GM12878 (cell line): ENCODE measurements around the gene ELMO3. TPM values are rescaled to one million over a fixed set of nuclear protein-coding genes. Genes with fewer than 3 reads are reported as not detected.

Source experiments
- ATAC-seq: fragments of 200-7000 bp; cut with Tn5 transposase; 3 replicates; pipeline ENCODE4 v1.9.1; 2020; ENCODE audit warnings: mild to moderate bottlenecking, moderate library complexity
- BruUV-seq: library from RNA; stranded (reverse); fragments of 400-500 nt; replicated peaks from 2 replicates; lab custom pipeline; 2021; lab: Mats Ljungman, UMichigan
- CTCF ChIA-PET: fragments of 300-600 bp; sonication (Branson Sonifier 250); formaldehyde crosslinking; extraction: SDS; loops from one replicate; lab custom pipeline; 2021; ENCODE audit warnings: inconsistent platforms; lab: Yijun Ruan, JAX
- POLR2A ChIA-PET: fragments of 350-600 bp; formaldehyde crosslinking; extraction: SDS; loops from one replicate; lab custom pipeline; 2021; ENCODE audit warnings: inconsistent platforms; lab: Charles Lee
- RAD21 ChIA-PET: fragments of 300-600 bp; sonication (Branson Sonifier 250); formaldehyde crosslinking; loops from one replicate; lab custom pipeline; 2023; ENCODE audit warnings: antibody characterized with exemption; ENCODE audit not compliant: unreplicated experiment; lab: Charles Lee
- SMC1A ChIA-PET: fragments of 300-600 bp; sonication (Branson Sonifier 250); formaldehyde crosslinking; loops from one replicate; lab custom pipeline; 2023; ENCODE audit not compliant: unreplicated experiment, uncharacterized antibody; lab: Charles Lee
- DNase-seq: peaks from one replicate; pipeline ENCODE4 v3.0.0-alpha.2; 2011; ENCODE audit warnings: low read depth, low spot score
- FAIRE-seq: peaks from 3 replicates; lab custom pipeline; 2011; peaks lifted over from hg19 to GRCh38; lab: Jason Lieb, UNC
- H2AFZ ChIP-seq: 2 replicates; pipeline ENCODE4 v1.6.0; 2011; ENCODE audit warnings: low read depth, low read length, control low read depth; ENCODE audit not compliant: control insufficient read depth
- H3K27ac ChIP-seq: 2 replicates; pipeline ENCODE4 v1.5.1; 2011; ENCODE audit warnings: control low read depth; ENCODE audit not compliant: control insufficient read depth, insufficient read depth
- H3K27me3 ChIP-seq, 2 experiments: replicated peaks in 1 of 2; 2 replicates each; pipeline versions ENCODE4 v1.6.0 to v1.6.1; 2011; ENCODE audit warnings: low read length in 1 of 2; ENCODE audit not compliant: control insufficient read depth in 2 of 2, insufficient read depth in 2 of 2
- H3K36me3 ChIP-seq, 2 experiments: 2 replicates each; pipeline ENCODE4 v1.5.1; 2011; ENCODE audit warnings: low read length in 1 of 2; ENCODE audit not compliant: control insufficient read depth in 2 of 2, insufficient read depth in 2 of 2
- H3K4me1 ChIP-seq: 2 replicates; pipeline ENCODE4 v1.6.1; 2011; ENCODE audit warnings: mild to moderate bottlenecking, low read length, moderate library complexity, mixed read lengths; ENCODE audit not compliant: control insufficient read depth, insufficient read depth
- H3K4me2 ChIP-seq: 2 replicates; pipeline ENCODE4 v1.6.0; 2011; ENCODE audit warnings: control low read depth; ENCODE audit not compliant: control insufficient read depth, insufficient read depth
- H3K4me3 ChIP-seq: fragments of 200-600 bp; sonication (generic); 2 replicates; pipeline ENCODE4 v1.5.1; 2016
- H3K79me2 ChIP-seq: 2 replicates; pipeline ENCODE4 v1.6.0; 2011; ENCODE audit warnings: low read length; ENCODE audit not compliant: control insufficient read depth, insufficient read depth
- H3K9ac ChIP-seq: 2 replicates; pipeline ENCODE4 v1.8.0; 2011; ENCODE audit warnings: low read length, control low read depth, mixed read lengths; ENCODE audit not compliant: control insufficient read depth, insufficient read depth
- H3K9me3 ChIP-seq: replicated peaks from 3 replicates; pipeline ENCODE4 v1.5.1; 2011; ENCODE audit warnings: mild to moderate bottlenecking, low read length; ENCODE audit not compliant: control insufficient read depth, insufficient read depth
- H4K20me1 ChIP-seq: 2 replicates; pipeline ENCODE4 v1.6.0; 2011; ENCODE audit not compliant: control insufficient read depth, insufficient read depth
- DPF2 ChIP-seq: fragments of 450-650 bp; IDR thresholded peaks from 2 replicates; pipeline ENCODE4 v1.6.1; 2017; ENCODE audit warnings: mild to moderate bottlenecking
- EP300 ChIP-seq, 2 experiments: fragments of 150-350 bp in 1 of 2; IDR thresholded peaks; 2 replicates each; pipeline ENCODE4 v1.6.1; 2011 to 2012; ENCODE audit warnings: low read depth in 2 of 2, low read length in 2 of 2, borderline replicate concordance in 1 of 2, improper control_type of control experiment in 1 of 2, inconsistent platforms in 1 of 2; ENCODE audit not compliant: control insufficient read depth in 1 of 2
- LARP7 ChIP-seq: fragments of 450-650 bp; IDR thresholded peaks from 2 replicates; pipeline ENCODE4 v1.6.1; 2017; ENCODE audit warnings: mild to moderate bottlenecking
- POLR2AphosphoS2 ChIP-seq: IDR thresholded peaks from 2 replicates; pipeline ENCODE4 v1.6.1; 2011; ENCODE audit warnings: low read depth, mild to moderate bottlenecking, low read length, improper control_type of control experiment, moderate library complexity
- RAD21 ChIP-seq: IDR thresholded peaks from 2 replicates; pipeline ENCODE4 v1.6.1; 2011; ENCODE audit warnings: mild to moderate bottlenecking, low read depth, low read length, moderate library complexity; ENCODE audit not compliant: insufficient read depth
- ZZZ3 ChIP-seq: IDR thresholded peaks from 2 replicates; pipeline ENCODE4 v1.6.1; 2011; ENCODE audit warnings: low read depth; ENCODE audit not compliant: control insufficient read depth, insufficient read length
- WGBS: methylation state at CpG from one replicate; pipeline ENCODE4 v1.1.6; 2016; ENCODE audit warnings: low lambda C conversion rate; ENCODE audit not compliant: insufficient replicate concordance, insufficient coverage; ENCODE audit errors: missing lambda C conversion rate; 5-methylcytosine and 5-hydroxymethylcytosine counted together
- in situ Hi-C: fragments of 300-500 bp; cut with MboI; formaldehyde crosslinking; loops from 9 replicates; pipeline ENCODE4 v1.14.3; 2018; ENCODE audit warnings: mixed read lengths
- intact Hi-C: fragments of 100-400 bp; cut with micrococcal nuclease; formaldehyde crosslinking; loops from one replicate; pipeline ENCODE4 v1.14.2; 2022; ENCODE audit not compliant: unreplicated experiment
- polyA plus RNA-seq, 11 experiments: library from polyadenylated mRNA; depleted of rRNA in 4 of 11; unstranded in 6 of 11; stranded (reverse) in 5 of 11; fragments of >200 nt; fragmentation: Nextera tagmentation in 4 of 11; fragmentation: Illumina TruSeq in 1 of 11; extraction: Ambion mirVana in 4 of 11; extraction: Trizol in 1 of 11; gene quantifications; 1 replicate in 1 of 11; 2 replicates in 10 of 11; pipeline versions ENCODE4 v1.2.1 to v1.2.3, GENCODE V29; 2011 to 2016; ENCODE audit warnings: inconsistent platforms in 2 of 11, missing spikeins in 2 of 11, low read depth in 1 of 11
- total RNA-seq, 4 experiments: library from RNA; depleted of rRNA in 3 of 4; stranded (reverse); fragments of >200 nt in 3 of 4; fragmentation: Illumina TruSeq in 1 of 4; extraction: Trizol in 1 of 4; gene quantifications; 2 replicates each; pipeline versions ENCODE4 v1.2.1 to v1.2.3, GENCODE V29; 2013 to 2021
- TF ChIP-seq, protein P1 (sequence below): IDR thresholded peaks from 2 replicates; pipeline ENCODE4 v1.6.1; 2012; ENCODE audit warnings: low read depth, low read length, improper control_type of control experiment
- TF ChIP-seq, protein P2 (sequence below): IDR thresholded peaks from 2 replicates; pipeline ENCODE4 v1.6.1; 2011; ENCODE audit warnings: borderline replicate concordance, low read depth, mild to moderate bottlenecking, moderate library complexity, mixed read lengths, low read length; ENCODE audit not compliant: insufficient read depth; ENCODE audit errors: extremely low read length
- TF ChIP-seq, protein P3 (sequence below): fragments of 450-650 bp; IDR thresholded peaks from 2 replicates; pipeline ENCODE4 v1.6.1; 2016; ENCODE audit warnings: mild to moderate bottlenecking
- TF ChIP-seq, protein P4 (sequence below): fragments of 450-650 bp; IDR thresholded peaks from 2 replicates; pipeline ENCODE4 v1.6.1; 2017; ENCODE audit warnings: mild to moderate bottlenecking, moderate library complexity
- TF ChIP-seq, protein P5 (sequence below): fragments of 450-650 bp; IDR thresholded peaks from 2 replicates; pipeline ENCODE4 v1.6.1; 2016; ENCODE audit warnings: mild to moderate bottlenecking
- TF ChIP-seq, protein P6 (sequence below): IDR thresholded peaks from 2 replicates; pipeline ENCODE4 v1.6.1; 2011; ENCODE audit warnings: low read depth, low read length, improper control_type of control experiment, borderline replicate concordance

ELMO3 gene
- total and polyA plus RNA-seq, 10 of the 15 experiments (the other 5 are each of a cell fraction or from before 2014, with no cell fraction given) = 0.05 to 4.7 (median 0.96) TPM; not detected in 1

DNA sequence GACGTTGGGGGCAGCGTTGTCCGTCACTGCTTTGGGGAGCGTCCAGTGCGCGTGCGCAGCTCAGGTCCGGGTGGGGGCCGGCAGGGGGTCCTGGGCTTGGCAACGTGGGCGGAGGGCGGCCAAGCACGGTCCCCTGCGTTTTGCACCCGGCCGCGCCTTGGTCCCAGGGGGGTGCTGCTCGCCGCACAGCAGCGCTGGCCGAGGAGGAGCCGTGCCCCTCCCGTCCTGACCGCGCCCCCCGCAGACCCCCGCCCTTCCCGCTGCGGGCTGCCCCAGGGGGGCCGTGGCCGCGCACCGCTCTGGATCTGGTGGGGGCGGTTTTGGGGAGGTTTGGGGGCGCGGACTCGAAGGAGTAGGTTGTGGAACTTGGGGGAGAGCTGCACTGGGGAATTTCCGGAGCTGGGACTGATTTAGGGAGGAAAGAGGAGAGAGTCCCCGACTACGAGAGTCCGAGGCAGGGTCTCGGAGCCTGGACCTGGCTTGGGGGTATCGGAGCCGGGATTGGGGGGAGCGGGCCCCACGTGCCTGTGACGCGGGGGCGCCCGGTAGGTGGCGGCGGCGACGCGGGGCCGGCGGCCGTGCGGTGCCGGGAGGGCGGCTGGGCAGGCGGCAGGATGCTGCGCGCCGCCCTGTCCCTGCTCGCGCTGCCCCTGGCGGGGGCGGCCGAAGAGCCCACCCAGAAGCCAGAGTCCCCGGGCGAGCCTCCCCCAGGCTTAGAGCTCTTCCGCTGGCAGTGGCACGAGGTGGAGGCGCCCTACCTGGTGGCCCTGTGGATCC, 49.7 kb downstream of the ELMO3 start, which contains the start of gene SLC9A5:
Gene SLC9A5, plus strand, starts transcription at position 579 of the 777 bp plus-strand sequence. Its CDS starts 36 bp downstream, at position 615.
- FAIRE-seq (no peak), ATAC-seq (no peak), DNase-seq (no peak)
- intact Hi-C loops (no loop called here), in situ Hi-C loops (no loop called here)
- CTCF ChIA-PET = interaction anchor here (1.1 to 4.9 kb wide), 5 partner anchors 12 to 91 kb away, joined by 3 to 29 read pairs (median 6); partner anchors contain the start of genes PLEKHG4 and TMEM208
- POLR2A ChIA-PET = interaction anchor here (1.3 to 8.0 kb wide), 2 partner anchors 12 to 22 kb away, joined by 4 to 100 read pairs; partner anchors contain the start of gene TMEM208
- H2AFZ ChIP-seq = peak within 1 kb of the TSS; percentile 83
- no peaks in the 10 kb centered on the region for H3K9me3 ChIP-seq
- RAD21 ChIA-PET = interaction anchor here (1.3 to 1.9 kb wide), 3 partner anchors 12 to 90 kb away, joined by 3 to 10 read pairs (median 8); no protein-coding TSS in a partner anchor
- WGBS = 2% methylated on average over 52 of the region's 75 CpGs
- H3K9ac ChIP-seq = peak within 1 kb of the TSS; percentile 66
- no peaks in the 10 kb centered on the region for H3K36me3 ChIP-seq
- H3K79me2 ChIP-seq = peaks cover 24% of the 10 kb centered on the region
- H3K27ac ChIP-seq = no peak within 1 kb of the TSS
- no peaks in the 10 kb centered on the region; a peak in 1 of 4 replicates for H3K27me3 ChIP-seq
- H4K20me1 ChIP-seq = no peaks in the 10 kb centered on the region
- peak within 1 kb of the TSS; percentile 80 for H3K4me3 ChIP-seq
- BruUV-seq = no TSS peak
- peaks cover 30% of the 10 kb centered on the region for H3K4me1 ChIP-seq
- H3K4me2 ChIP-seq = peak within 1 kb of the TSS; percentile 92
- SMC1A ChIA-PET = interaction anchor here (1.7 to 4.1 kb wide), 3 partner anchors 12 to 21 kb away, joined by 6 to 21 read pairs (median 7); partner anchors contain the start of gene TMEM208
- no peak for TF ChIP-seq ZZZ3
- TF ChIP-seq, protein P1, sequence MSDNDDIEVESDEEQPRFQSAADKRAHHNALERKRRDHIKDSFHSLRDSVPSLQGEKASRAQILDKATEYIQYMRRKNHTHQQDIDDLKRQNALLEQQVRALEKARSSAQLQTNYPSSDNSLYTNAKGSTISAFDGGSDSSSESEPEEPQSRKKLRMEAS = peak; percentile 51; the same call in 1 of the 2 replicates
- TF ChIP-seq, protein P2, sequence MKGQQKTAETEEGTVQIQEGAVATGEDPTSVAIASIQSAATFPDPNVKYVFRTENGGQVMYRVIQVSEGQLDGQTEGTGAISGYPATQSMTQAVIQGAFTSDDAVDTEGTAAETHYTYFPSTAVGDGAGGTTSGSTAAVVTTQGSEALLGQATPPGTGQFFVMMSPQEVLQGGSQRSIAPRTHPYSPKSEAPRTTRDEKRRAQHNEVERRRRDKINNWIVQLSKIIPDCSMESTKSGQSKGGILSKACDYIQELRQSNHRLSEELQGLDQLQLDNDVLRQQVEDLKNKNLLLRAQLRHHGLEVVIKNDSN = peak; percentile 83
- no peak for TF ChIP-seq RAD21
- TF ChIP-seq, protein P3, sequence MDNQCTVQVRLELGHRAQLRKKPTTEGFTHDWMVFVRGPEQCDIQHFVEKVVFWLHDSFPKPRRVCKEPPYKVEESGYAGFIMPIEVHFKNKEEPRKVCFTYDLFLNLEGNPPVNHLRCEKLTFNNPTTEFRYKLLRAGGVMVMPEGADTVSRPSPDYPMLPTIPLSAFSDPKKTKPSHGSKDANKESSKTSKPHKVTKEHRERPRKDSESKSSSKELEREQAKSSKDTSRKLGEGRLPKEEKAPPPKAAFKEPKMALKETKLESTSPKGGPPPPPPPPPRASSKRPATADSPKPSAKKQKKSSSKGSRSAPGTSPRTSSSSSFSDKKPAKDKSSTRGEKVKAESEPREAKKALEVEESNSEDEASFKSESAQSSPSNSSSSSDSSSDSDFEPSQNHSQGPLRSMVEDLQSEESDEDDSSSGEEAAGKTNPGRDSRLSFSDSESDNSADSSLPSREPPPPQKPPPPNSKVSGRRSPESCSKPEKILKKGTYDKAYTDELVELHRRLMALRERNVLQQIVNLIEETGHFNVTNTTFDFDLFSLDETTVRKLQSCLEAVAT = no peak
- TF ChIP-seq LARP7 = peak; percentile 82
- no peak for TF ChIP-seq EP300 (IDR thresholded peaks at IDR 0.05; ENCODE audit: borderline replicate concordance in 1 of 2, control insufficient read depth in 1 of 2, low read depth in 2 of 2, low read length in 2 of 2)
- no peak for TF ChIP-seq POLR2AphosphoS2
- TF ChIP-seq, protein P4, sequence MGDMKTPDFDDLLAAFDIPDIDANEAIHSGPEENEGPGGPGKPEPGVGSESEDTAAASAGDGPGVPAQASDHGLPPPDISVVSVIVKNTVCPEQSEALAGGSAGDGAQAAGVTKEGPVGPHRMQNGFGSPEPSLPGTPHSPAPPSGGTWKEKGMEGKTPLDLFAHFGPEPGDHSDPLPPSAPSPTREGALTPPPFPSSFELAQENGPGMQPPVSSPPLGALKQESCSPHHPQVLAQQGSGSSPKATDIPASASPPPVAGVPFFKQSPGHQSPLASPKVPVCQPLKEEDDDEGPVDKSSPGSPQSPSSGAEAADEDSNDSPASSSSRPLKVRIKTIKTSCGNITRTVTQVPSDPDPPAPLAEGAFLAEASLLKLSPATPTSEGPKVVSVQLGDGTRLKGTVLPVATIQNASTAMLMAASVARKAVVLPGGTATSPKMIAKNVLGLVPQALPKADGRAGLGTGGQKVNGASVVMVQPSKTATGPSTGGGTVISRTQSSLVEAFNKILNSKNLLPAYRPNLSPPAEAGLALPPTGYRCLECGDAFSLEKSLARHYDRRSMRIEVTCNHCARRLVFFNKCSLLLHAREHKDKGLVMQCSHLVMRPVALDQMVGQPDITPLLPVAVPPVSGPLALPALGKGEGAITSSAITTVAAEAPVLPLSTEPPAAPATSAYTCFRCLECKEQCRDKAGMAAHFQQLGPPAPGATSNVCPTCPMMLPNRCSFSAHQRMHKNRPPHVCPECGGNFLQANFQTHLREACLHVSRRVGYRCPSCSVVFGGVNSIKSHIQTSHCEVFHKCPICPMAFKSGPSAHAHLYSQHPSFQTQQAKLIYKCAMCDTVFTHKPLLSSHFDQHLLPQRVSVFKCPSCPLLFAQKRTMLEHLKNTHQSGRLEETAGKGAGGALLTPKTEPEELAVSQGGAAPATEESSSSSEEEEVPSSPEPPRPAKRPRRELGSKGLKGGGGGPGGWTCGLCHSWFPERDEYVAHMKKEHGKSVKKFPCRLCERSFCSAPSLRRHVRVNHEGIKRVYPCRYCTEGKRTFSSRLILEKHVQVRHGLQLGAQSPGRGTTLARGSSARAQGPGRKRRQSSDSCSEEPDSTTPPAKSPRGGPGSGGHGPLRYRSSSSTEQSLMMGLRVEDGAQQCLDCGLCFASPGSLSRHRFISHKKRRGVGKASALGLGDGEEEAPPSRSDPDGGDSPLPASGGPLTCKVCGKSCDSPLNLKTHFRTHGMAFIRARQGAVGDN = peak; percentile 66
- TF ChIP-seq, protein P5, sequence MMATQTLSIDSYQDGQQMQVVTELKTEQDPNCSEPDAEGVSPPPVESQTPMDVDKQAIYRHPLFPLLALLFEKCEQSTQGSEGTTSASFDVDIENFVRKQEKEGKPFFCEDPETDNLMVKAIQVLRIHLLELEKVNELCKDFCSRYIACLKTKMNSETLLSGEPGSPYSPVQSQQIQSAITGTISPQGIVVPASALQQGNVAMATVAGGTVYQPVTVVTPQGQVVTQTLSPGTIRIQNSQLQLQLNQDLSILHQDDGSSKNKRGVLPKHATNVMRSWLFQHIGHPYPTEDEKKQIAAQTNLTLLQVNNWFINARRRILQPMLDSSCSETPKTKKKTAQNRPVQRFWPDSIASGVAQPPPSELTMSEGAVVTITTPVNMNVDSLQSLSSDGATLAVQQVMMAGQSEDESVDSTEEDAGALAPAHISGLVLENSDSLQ = no peak
- peak; percentile 56 for TF ChIP-seq DPF2
- TF ChIP-seq, protein P6, sequence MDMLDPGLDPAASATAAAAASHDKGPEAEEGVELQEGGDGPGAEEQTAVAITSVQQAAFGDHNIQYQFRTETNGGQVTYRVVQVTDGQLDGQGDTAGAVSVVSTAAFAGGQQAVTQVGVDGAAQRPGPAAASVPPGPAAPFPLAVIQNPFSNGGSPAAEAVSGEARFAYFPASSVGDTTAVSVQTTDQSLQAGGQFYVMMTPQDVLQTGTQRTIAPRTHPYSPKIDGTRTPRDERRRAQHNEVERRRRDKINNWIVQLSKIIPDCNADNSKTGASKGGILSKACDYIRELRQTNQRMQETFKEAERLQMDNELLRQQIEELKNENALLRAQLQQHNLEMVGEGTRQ = peak; percentile 41
